GM10266 (cell line): ENCODE data around the gene GGTLC1.
"Not testable (repeated sequence)": the region's sequence is repeated elsewhere in the genome, so short reads cannot be mapped to it uniquely, and the experiment has no call there.

Source experiments
- DNase-seq: peaks from one replicate; pipeline ENCODE4 v3.0.0; 2012; ENCODE audit errors: extremely low spot score
- CTCF ChIP-seq: IDR thresholded peaks from 2 replicates; pipeline ENCODE4 v1.5.1; 2012; ENCODE audit warnings: mild to moderate bottlenecking, low read depth; ENCODE audit not compliant: control insufficient read depth, insufficient read depth; ENCODE audit errors: missing control alignments

Gene GGTLC1

GRCh38 chr20:24006626-24007025 lies 18.0 kb upstream of the GGTLC1 start:
- no peak for DNase-seq
- no peak for TF ChIP-seq CTCF

- DNase-seq = no peak
- no peak for TF ChIP-seq CTCF
Observed at GRCh38 chr20:24004471-24004870, 15.9 kb upstream of the GGTLC1 start.

GRCh38 chr20:24002896-24003295 lies 14.3 kb upstream of the GGTLC1 start:
- no peak for TF ChIP-seq CTCF
- DNase-seq = no peak

- no peak for TF ChIP-seq CTCF
- DNase-seq = no peak
Observed at GRCh38 chr20:24001712-24002405, 13.3 kb upstream of the GGTLC1 start.

- TF ChIP-seq CTCF = no peak
- no peak for DNase-seq
Observed at GRCh38 chr20:23998844-23999243, 10.3 kb upstream of the GGTLC1 start.

- TF ChIP-seq CTCF = no peak
- DNase-seq = no peak
Observed at GRCh38 chr20:23998392-23998791, 9.8 kb upstream of the GGTLC1 start.

- peak; percentile 33 for DNase-seq
Observed at GRCh38 chr20:23995905-23996666, 7.5 kb upstream of the GGTLC1 start.

GRCh38 chr20:23995291-23995690 lies 6.7 kb upstream of the GGTLC1 start:
- DNase-seq = not testable (repeated sequence)

More at GRCh38 chr20:23995905-23996666, 7.5 kb upstream of the GGTLC1 start:
- peak; percentile 79 for TF ChIP-seq CTCF

- not testable (repeated sequence) for DNase-seq
Observed at GRCh38 chr20:23994001-23994633, 5.5 kb upstream of the GGTLC1 start.

- not testable (repeated sequence) for DNase-seq
Observed at GRCh38 chr20:23993440-23993839, 4.9 kb upstream of the GGTLC1 start.
